A673 (cell line): ENCODE measurements around the gene PALLD. TPM values are rescaled to one million over a fixed set of nuclear protein-coding genes. Genes with fewer than 3 reads are reported as not detected.

Experiments
- BruUV-seq: library from RNA; stranded (reverse); fragments of 400-500 nt; replicated peaks from 2 replicates; lab custom pipeline; 2021; lab: Mats Ljungman, UMichigan
- CTCF ChIA-PET: fragments of 300-600 bp; sonication (Branson Sonifier 250); formaldehyde crosslinking; loops from one replicate; lab custom pipeline; 2022; ENCODE audit warnings: antibody characterized with exemption; lab: Charles Lee
- POLR2A ChIA-PET: fragments of 300-600 bp; sonication (Branson Sonifier 250); formaldehyde crosslinking; loops from one replicate; lab custom pipeline; 2022; ENCODE audit warnings: antibody characterized with exemption; ENCODE audit not compliant: low non-redundant PET; lab: Charles Lee
- DNase-seq: peaks from one replicate; pipeline ENCODE4 v3.0.0-alpha.2; 2015; ENCODE audit warnings: low spot score
- H3K27ac ChIP-seq: fragments of 200-600 bp; sonication (generic); 2 replicates; pipeline ENCODE4 v1.5.1; 2016; ENCODE audit warnings: mixed run types, low read depth, mild to moderate bottlenecking, mixed read lengths, antibody characterized with exemption, low read length; ENCODE audit not compliant: poor library complexity, severe bottlenecking
- H3K27me3 ChIP-seq: fragments of 200-600 bp; sonication (generic); replicated peaks from 2 replicates; pipeline ENCODE4 v1.6.1; 2017; ENCODE audit warnings: mixed run types, low read depth, mild to moderate bottlenecking, mixed read lengths, antibody characterized with exemption, low read length; ENCODE audit not compliant: insufficient read depth, poor library complexity
- H3K36me3 ChIP-seq: fragments of 200-600 bp; sonication (generic); 2 replicates; pipeline ENCODE4 v1.6.1; 2016; ENCODE audit warnings: mixed run types, mild to moderate bottlenecking, mixed read lengths, antibody characterized with exemption, low read length; ENCODE audit not compliant: insufficient read depth, poor library complexity, severe bottlenecking
- H3K4me1 ChIP-seq: fragments of 200-600 bp; sonication (generic); 2 replicates; pipeline ENCODE4 v1.6.1; 2017; ENCODE audit warnings: mixed run types, mild to moderate bottlenecking, mixed read lengths, antibody characterized with exemption, low read length; ENCODE audit not compliant: insufficient read depth, poor library complexity, severe bottlenecking
- H3K4me3 ChIP-seq: fragments of 200-600 bp; sonication (generic); 2 replicates; pipeline ENCODE4 v1.5.1; 2016; ENCODE audit warnings: low read depth, mixed run types, mild to moderate bottlenecking, mixed read lengths, low read length; ENCODE audit not compliant: poor library complexity, severe bottlenecking
- H3K9me3 ChIP-seq: fragments of 200-600 bp; sonication (generic); 2 replicates; pipeline ENCODE4 v1.6.1; 2016; ENCODE audit warnings: mixed run types, low read depth, mild to moderate bottlenecking, mixed read lengths, antibody characterized with exemption, low read length; ENCODE audit not compliant: poor library complexity, severe bottlenecking
- EZH2 ChIP-seq: fragments of 200-600 bp; sonication (generic); IDR thresholded peaks from 2 replicates; pipeline ENCODE4 v1.6.1; 2017; ENCODE audit warnings: borderline replicate concordance, low read depth, mild to moderate bottlenecking, mixed read lengths, antibody characterized with exemption, low read length; ENCODE audit not compliant: poor library complexity, severe bottlenecking
- intact Hi-C: fragments of 100-400 bp; cut with micrococcal nuclease; formaldehyde crosslinking; loops from one replicate; pipeline ENCODE4 v1.10.0; 2022; ENCODE audit not compliant: unreplicated experiment
- total RNA-seq: library from RNA; stranded (reverse); gene quantifications from 2 replicates; pipeline ENCODE4 v1.2.3, GENCODE V29; 2021
- TF ChIP-seq, protein P1 (sequence below): fragments of 300-800, 200-600 bp; sonication (generic); conservative IDR thresholded peaks from 2 replicates; pipeline ENCODE4 v1.5.1; 2017; ENCODE audit warnings: low read depth, mild to moderate bottlenecking, antibody characterized with exemption, low read length, moderate library complexity, mixed read lengths

The PALLD gene
- total RNA-seq, 1 experiment from 2014 or later, result 44.1 TPM

GRCh38 chr4:168859888-168860694, 363.2 kb downstream of the PALLD start:
- Histone ChIP-seq H3K9me3 (no peaks in the 10 kb centered on the region), H3K36me3 (no peaks in the 10 kb centered on the region), H3K27ac (no peak overlapping the region), H3K27me3 (no peaks in the 10 kb centered on the region), H3K4me1 (no peaks in the 10 kb centered on the region), H3K4me3 (no peak overlapping the region)
- ChIA-PET POLR2A (no interaction called here), CTCF (no interaction called here)
- no TSS peak for BruUV-seq
- TF ChIP-seq, protein P1, sequence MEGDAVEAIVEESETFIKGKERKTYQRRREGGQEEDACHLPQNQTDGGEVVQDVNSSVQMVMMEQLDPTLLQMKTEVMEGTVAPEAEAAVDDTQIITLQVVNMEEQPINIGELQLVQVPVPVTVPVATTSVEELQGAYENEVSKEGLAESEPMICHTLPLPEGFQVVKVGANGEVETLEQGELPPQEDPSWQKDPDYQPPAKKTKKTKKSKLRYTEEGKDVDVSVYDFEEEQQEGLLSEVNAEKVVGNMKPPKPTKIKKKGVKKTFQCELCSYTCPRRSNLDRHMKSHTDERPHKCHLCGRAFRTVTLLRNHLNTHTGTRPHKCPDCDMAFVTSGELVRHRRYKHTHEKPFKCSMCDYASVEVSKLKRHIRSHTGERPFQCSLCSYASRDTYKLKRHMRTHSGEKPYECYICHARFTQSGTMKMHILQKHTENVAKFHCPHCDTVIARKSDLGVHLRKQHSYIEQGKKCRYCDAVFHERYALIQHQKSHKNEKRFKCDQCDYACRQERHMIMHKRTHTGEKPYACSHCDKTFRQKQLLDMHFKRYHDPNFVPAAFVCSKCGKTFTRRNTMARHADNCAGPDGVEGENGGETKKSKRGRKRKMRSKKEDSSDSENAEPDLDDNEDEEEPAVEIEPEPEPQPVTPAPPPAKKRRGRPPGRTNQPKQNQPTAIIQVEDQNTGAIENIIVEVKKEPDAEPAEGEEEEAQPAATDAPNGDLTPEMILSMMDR, result no peak
- no peak for TF ChIP-seq EZH2
- intact Hi-C loops, result no loop called here
- no peak for DNase-seq

DNA sequence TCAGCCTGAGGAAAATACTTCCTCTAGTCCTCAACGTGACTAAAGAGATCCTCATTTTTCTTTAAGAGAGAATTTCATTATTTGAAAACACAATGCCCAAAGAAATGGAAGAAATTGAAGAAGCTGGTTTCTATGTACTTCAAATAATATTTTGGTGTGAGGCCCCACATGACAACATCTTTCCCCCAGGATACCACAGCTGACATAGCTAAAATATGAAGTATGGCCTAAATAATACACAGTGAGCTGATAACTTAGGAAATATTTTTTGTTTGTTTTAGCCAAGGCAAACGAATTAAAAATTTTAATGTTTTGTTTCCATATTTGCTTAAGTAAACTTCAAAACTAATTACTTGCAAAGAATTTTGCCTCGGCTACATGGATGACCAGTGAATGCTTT, 364.0 kb downstream of the PALLD start:
- ChIA-PET POLR2A (no interaction called here), CTCF (no interaction called here)
- no TSS peak for BruUV-seq

DNA sequence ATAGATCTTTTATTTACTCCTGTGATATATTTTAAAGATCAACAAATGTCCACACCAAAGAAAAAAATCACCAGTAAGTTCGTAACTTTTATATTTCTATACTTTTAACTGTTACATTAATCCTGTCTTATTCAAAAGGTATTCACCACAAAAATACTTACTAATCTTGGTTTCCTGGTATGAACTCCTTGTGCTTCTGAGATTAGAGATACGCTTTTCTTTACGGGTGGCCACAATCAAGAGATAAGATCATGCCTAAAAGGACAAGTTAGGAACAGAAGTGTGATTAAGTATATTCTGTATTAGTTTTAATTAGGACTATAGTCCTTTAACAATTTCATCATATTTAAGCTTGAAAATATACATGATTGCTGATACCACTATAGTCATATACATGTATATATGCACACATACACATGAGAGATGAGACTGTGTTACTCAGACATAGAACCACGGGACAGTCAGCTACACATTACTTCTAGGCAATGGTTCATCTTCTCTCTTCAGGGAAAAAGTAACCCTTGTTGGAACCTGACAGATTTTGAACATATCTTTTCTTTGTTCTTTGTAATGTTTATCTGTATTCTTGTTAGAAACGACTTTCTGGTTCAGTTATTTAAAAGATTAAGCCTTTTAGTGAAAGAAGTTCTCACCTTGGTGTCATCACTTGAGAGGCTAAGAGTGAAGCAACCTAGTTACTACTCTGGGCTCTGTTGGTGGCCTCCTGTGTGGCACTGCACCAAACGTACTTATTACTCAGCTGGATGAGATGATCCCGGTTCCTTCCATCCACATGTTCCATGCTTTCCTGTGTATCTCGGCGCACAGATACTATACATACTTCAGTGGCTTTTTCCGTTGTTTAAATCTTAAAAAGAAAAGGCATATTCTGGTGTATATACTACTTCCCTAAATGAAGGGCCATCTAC, 367.1 kb downstream of the PALLD start:
- intact Hi-C loops, result no loop called here

More for the DNA sequence above, 364.0 kb downstream of the PALLD start:
- Histone ChIP-seq H3K9me3 (no peaks in the 10 kb centered on the region), H3K4me3 (no peak overlapping the region), H3K4me1 (no peaks in the 10 kb centered on the region), H3K27ac (no peak overlapping the region), H3K36me3 (no peaks in the 10 kb centered on the region), H3K27me3 (no peaks in the 10 kb centered on the region)
- no peak for TF ChIP-seq EZH2
- TF ChIP-seq, protein P1, result no peak
- no peak for DNase-seq
- intact Hi-C loops, result no loop called here

More for the DNA sequence above, 367.1 kb downstream of the PALLD start:
- Histone ChIP-seq H3K9me3 (no peaks in the 10 kb centered on the region), H3K4me3 (no peak overlapping the region), H3K36me3 (no peaks in the 10 kb centered on the region), H3K27ac (no peak overlapping the region), H3K27me3 (no peaks in the 10 kb centered on the region), H3K4me1 (peaks cover 22% of the 10 kb centered on the region)
- POLR2A ChIA-PET, result no interaction called here
- CTCF ChIA-PET, result no interaction called here
- no peak for DNase-seq
- no TSS peak for BruUV-seq
- TF ChIP-seq, protein P1, result no peak
- no peak for TF ChIP-seq EZH2
